HepG2 (cell line): ENCODE results near the gene RMDN2.

Experiments used
- CTCF ChIP-seq: sonication (generic); formaldehyde crosslinking; IDR thresholded peaks from 2 replicates; pipeline ENCODE4 v1.5.0; 2020; ENCODE audit warnings: mild to moderate bottlenecking, missing genetic modification reagents, moderate library complexity
- FOSL2 ChIP-seq: sonication (generic); formaldehyde crosslinking; IDR thresholded peaks from 2 replicates; pipeline ENCODE4 v1.4.0; 2020; ENCODE audit warnings: missing genetic modification reagents
- KLF6 ChIP-seq: IDR thresholded peaks from 2 replicates; pipeline ENCODE4 v1.8.0; 2016; ENCODE audit warnings: missing biosample characterization, missing genetic modification reagents
- MAZ ChIP-seq, 2 experiments: sonication (generic) in 1 of 2; formaldehyde crosslinking in 1 of 2; IDR thresholded peaks; 2 replicates each; pipeline versions ENCODE4 v1.5.0 to v1.6.1; 2012 to 2020; ENCODE audit warnings: low read depth in 2 of 2, mild to moderate bottlenecking in 2 of 2, borderline replicate concordance in 1 of 2, improper control_type of control experiment in 1 of 2, low read length in 1 of 2, missing genetic modification reagents in 1 of 2, moderate library complexity in 1 of 2
- RFX1 ChIP-seq: fragments of 450-650 bp; IDR thresholded peaks from 2 replicates; pipeline ENCODE4 v1.6.1; 2017
- ZNF24 ChIP-seq: fragments of 450-650 bp; IDR thresholded peaks from 2 replicates; pipeline ENCODE4 v1.6.1; 2017; ENCODE audit warnings: antibody characterized with exemption, mild to moderate bottlenecking
- ZNF660 ChIP-seq: sonication (generic); formaldehyde crosslinking; IDR thresholded peaks from 2 replicates; pipeline ENCODE4 v1.5.1; 2020; ENCODE audit warnings: mild to moderate bottlenecking, low read depth, missing genetic modification reagents, borderline replicate concordance

- no peak for TF ChIP-seq RFX1
- no peak for TF ChIP-seq MAZ (IDR thresholded peaks at IDR 0.05; ENCODE audit: borderline replicate concordance, low read depth, low read length)
- no peak for TF ChIP-seq MAZ (CRISPR knock-in tag; IDR thresholded peaks at IDR 0.05; ENCODE audit: low read depth)
- no peak for TF ChIP-seq ZNF24
- TF ChIP-seq KLF6 (CRISPR knock-in tag): no peak
- no peak for TF ChIP-seq ZNF660 (CRISPR knock-in tag)
- no peak for TF ChIP-seq CTCF (CRISPR knock-in tag)
- no peak for TF ChIP-seq FOSL2 (CRISPR knock-in tag)
These were observed 31.8 kb upstream of the RMDN2 start for GRCh38 chr2:37893327-37893726.
